GM19025 (cell line): ENCODE measurements around the gene NEURL1B.
"Not testable (repeated sequence)": the region's sequence is repeated elsewhere in the genome, so short reads cannot be mapped to it uniquely, and the experiment has no call there.

Source experiments
- ATAC-seq: cut with Tn5 transposase; IDR thresholded peaks from one replicate; pipeline ENCODE4 v1.9.1; 2021; ENCODE audit warnings: mild to moderate bottlenecking, low read depth, moderate library complexity; ENCODE audit not compliant: unreplicated experiment

The NEURL1B gene, protein sequence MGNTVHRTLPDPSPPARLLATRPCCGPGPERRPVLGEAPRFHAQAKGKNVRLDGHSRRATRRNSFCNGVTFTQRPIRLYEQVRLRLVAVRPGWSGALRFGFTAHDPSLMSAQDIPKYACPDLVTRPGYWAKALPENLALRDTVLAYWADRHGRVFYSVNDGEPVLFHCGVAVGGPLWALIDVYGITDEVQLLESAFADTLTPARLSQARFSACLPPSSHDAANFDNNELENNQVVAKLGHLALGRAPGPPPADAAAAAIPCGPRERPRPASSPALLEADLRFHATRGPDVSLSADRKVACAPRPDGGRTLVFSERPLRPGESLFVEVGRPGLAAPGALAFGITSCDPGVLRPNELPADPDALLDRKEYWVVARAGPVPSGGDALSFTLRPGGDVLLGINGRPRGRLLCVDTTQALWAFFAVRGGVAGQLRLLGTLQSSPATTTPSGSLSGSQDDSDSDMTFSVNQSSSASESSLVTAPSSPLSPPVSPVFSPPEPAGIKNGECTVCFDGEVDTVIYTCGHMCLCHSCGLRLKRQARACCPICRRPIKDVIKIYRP

DNA sequence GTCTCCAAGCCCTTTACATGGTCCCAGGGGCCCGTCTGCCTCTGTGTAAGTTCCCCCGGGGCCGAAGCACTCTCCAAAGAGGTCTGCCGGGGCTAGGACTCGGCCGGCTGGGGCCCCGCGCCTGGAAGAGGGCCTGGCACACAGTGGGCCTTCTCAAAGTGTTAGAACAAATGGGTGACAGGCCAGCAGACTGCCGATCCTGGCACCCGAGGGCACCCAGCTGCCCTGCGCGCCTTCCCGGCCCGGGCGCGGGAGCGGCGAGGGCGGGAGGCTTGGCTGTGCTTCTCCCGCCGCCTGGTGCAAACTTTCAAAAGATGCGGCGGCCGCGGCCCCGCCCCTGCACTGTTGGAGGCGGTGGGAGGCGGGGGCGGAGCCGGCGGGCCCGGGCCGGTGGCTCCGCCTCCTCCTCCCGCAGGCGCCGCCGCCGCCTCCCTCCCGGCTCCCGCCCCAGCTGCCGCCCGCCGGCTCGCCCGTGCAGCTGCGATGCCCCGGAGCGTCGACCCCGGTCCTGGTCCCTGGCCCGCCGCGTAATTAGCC lies at the start of gene NEURL1B:
Gene NEURL1B, plus strand, starts transcription at position 442 of the 537 bp plus-strand sequence. CDS start 144 bp downstream, outside the sequence.
- ATAC-seq = no peak

DNA sequence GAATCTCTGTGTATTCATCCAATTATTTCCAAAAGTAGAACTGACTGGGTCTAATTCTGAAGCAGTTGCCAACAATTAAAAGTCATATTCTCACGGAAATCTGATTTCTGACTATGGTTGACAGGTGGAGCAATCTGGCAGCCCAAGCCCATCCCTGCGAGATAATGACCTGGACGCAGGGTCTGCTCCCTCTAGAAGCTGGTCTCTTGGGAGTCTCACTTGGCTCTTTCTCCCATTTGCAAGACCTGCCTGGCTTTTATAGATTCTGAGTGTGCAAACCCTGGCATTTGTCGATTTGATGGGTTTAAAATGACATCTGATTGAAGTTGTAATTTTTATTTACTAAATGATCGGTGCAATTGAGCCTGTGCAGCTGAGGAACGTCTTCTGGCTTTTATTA lies 49.4 kb upstream of the NEURL1B start:
- no peak for ATAC-seq

DNA sequence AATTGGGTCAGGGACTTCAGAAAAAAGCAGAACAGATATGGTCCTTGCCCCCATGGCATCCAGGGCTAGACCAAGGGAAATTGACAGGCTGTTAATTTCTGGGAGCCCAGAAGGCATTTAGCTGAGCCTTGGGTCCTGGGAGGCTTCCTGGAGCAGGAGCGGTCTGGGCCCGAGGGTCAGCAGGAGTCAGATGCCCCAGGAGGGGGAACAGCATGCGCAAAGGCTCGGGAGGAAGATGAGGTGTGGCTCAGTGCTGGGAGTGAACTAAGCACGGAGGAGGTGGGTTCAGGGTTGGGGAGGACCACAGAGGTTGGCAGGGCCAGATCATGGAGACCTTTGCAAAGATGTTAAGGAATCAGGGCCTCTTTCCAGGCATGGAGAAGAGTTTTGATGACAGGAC lies 48.2 kb upstream of the NEURL1B start:
- ATAC-seq = no peak

DNA sequence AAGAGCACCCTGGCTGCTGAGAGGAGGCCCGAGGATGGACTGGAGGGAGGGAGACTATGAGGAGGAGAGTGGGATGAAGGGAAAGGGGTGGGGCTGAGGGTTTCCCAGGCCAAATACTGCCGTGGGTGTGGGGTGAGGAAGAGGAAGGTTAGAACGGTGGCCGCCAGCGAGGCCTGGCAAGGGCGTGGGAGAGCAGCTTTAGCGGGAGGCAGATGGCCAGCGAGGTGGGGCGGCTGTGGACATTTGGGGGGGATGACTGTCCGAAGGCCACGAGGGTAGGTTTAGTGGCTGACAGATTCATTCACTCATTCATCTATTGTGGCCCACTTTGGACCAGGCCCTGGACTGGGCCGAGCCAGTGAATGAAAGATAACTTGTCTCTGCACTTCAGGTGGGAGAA lies 47.8 kb upstream of the NEURL1B start:
- ATAC-seq = no peak

DNA sequence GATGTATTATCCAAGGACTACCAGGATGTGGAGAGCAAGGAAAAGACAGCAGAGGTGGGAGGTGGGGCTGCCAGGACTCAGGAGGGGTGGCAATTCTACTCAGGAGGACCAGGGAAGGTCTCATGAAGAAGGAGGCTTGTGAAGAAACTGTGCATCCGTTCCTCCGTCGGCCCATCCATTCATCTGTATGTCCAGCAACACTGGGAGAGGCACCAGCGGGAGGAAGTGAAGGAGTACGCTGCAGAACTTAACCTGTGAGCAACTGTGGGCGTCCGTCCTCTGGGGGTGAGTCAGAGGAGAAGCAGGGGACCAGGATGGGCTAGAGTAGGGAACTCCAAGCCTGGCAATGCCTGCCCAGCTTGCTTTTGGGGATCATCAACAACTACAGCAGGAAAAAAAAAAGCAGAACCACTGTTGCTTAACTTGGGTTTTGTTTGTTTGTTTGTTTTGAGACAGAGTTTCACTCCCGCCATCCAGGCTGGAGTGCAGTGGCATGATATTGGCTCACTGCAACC lies 47.3 kb upstream of the NEURL1B start:
- ATAC-seq = no peak

DNA sequence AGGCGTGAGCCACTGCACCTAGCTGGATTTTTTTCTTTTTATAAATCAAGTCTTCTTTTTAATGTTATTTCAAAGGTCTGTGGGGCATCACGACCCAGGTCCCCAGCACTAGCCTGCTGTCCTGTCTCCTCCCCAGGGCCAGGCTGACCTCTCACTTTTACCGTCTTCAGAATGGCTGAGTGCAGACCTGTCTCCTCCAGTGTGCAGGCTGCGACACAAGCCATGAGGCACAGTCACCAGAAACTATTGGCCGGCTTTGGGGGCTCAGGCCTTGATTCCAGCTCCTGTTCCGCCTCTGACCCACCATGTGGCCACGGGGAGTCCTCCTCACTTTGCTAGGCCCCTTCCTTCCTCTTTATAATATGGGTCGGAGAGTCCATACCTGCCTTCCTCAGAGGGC lies 46.6 kb upstream of the NEURL1B start:
- no peak for ATAC-seq

DNA sequence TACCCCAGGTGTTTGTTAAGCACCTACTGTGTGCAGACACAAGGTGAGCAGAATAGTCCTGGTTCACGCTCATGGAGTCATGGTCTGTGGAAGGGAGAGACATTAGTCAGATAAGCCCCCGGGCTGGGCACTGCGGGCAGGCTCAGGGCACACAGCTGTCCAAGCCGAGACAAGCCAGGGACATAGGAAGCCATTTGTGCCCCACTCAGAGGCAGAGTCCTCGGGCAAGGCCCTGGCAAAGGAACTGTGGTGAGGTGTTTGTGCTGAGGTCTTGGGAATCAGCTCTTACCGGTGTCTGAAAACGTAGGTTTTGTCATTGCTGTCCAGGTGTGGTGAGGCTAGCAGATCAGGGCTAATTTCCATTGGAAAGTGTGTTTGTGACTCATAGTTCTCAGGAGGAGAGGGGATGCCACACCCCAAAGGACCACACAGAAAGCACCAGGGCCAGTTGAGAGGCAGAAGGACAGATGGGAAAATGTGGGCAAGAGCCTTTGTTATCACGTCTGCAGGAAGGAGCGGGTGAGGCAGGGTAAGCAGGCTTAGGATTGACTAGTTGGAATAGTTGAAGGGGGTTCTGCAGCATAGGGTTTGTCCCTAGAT lies 46.1 kb upstream of the NEURL1B start:
- no peak for ATAC-seq

DNA sequence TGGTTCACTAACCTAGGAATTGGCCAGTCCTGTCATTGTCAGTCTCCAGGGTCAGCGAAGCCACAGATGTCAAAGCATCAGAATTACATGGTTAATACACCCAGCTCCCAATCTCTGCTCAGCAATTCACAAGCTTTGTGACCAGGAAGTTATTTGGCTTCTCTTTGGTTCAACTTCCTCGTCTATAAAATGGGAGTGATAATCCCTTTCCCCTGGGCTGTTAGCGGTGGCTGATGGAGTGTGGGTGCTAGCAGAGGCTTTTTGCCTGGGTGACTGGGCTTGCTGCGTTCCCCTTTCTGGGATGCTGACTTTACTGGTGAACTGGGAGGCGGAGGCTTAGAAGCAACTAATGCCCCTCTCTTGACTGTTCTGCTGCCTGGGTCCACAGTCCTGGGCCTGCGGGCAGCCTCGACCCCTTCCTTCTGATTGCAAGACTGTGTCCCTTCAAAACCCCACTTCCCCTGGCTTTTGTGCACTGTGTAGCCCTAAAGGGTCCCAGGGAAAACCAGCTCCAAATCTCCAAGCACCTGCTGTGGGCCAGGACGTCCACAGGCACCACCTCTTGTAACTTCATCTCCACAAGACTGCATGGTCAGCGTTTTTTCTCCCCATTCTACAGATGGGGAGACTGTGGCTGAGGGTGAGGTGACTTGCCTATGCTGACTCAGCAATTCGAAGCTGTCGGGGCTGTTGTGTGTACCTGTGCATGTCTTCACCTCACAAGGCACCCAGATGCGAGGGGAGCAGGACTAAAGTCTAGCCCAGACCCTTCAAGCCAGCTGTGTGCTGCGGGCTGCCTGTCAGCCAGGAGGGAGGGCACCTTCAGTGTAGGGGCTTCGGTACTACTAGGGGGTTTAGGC lies 45.2 kb upstream of the NEURL1B start:
- no peak for ATAC-seq

DNA sequence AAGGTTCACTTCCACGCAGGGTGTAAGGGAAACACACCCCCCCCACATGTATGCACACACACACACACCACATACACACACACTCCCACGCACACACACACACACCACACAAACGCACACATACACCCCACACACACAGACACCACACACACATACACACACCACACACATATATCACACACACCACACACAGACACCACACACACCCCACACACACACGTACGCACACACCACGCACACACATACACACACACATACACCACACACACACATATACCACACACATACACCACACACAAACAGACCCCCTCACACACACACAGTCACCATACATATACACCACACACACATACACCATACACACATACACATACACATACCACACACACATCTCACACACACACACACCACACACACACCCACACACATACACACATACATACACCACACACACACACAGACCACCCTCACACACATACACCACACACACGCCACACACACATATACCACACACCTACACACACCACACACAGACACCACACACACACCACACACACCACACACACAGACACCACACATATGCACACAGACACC lies 44.3 kb upstream of the NEURL1B start:
- no peak for ATAC-seq

DNA sequence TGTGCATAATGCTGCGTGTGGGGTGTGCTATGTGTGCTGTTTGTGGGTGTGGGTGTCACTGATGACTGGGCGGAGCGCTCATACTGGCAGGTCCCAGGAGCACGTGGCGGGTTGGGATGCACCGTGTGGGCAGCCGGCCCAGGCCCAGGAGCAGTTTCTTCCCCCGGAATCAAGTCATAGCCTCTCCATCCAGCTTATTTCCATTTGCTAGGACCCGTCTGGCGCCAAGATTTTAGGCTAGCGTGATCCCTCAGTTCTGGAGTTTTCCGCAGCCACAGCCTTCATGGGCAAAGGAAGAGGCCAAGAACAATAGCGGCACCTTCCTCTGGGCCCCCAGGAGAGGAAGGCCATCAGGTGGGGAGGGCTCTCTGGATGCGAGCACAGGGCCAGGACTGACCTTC lies 43.3 kb upstream of the NEURL1B start:
- no peak for ATAC-seq

DNA sequence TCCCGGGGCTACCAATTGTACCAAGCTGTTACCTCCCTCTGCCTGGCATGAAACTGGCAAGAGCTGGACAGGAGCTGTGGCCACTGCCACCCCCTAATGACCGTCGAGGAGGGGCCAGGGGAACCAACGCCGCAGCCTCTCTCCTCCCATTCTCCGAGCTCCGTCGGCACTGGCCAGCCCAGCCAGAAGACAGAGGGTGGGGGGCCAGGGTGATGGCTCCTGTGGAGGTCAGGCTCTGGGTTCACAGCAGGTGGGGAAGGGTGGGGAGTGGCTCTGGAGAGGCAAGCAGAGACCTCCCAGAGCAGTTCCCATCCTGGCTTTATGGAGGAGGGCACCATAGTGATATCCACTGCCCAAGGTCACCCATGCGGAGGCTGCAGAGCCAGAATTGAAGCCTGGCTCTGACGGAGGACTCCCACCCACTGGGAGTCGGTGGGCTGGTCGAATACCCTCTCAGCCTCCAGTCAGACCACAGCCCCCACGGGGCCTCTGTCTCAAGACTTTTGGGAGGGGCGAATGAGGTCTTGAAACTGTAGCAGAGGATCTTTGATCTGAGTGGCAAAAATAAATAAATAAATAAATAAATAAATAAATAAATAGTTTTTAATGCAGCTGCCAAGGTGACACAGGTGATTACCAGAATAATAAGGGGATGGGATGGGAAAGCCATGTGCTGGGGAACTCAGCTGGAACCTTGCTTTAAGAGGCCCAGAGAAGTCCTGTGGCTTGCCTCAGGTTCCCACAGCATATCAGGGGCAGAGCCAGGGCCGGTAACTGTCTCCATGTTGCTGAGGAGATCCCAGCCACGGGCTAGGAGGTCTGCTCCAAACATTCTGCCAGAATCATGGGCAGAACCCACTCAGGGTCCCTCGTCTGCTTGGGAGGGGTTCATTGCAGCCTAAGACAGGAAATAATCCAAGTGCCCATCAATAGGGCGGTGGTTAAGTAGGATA lies 42.5 kb upstream of the NEURL1B start:
- ATAC-seq = no peak

DNA sequence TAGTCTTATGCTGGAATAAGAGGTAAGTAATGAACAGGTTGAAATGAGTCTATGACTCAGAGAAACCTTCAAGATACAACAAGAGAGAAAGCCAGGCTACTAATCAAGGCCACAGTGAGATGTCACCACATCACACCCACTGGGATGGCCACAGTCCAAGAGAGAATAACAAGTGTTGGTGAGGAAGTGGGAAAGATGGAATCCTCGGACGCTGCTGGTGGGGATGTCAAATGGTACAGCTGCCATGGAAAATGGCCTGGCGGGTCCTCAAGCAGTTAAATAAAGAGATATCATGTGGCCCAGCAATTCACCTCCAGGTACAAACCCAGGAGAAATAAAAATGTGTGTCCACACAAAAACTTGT lies 41.9 kb upstream of the NEURL1B start:
- no peak for ATAC-seq

DNA sequence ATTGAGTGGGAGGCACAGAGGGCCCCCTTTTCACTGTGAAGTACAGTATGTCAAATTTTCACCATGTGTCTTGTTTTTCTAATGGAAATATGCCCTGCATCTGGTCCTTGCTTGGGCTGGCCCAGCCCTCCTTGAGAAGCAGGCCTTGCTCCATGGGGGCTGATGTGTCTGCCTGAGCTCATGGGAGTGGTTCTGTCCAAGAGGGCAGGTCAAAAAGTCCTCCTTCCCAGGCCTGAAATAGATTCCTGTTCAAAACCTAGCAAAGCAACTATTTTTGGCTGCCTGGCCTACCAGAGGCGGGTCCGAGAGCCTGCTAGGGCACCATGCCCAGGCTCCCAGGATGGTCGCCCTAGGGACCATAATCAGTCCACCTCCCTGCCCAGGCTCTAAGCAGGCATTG lies 40.5 kb upstream of the NEURL1B start:
- no peak for ATAC-seq

DNA sequence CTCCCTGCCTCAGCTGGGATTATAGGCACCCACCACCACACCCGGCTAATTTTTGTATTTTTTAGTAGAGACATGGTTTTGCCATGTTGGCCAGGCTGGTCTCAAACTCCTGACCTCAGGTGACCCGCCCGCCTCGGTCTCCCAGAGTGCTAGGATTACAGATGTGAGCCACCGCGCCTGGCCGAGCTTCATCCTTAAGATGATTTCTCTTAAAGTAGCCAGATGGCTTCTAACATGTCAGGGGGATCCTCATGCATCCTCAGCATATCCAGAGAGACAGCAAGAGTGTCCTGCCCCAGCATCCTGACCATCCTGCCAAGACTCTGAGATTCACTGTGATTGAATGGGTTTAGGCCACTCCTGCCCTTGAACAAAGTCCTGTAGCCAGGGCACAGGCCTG lies 39.5 kb upstream of the NEURL1B start:
- not testable (repeated sequence) for ATAC-seq

DNA sequence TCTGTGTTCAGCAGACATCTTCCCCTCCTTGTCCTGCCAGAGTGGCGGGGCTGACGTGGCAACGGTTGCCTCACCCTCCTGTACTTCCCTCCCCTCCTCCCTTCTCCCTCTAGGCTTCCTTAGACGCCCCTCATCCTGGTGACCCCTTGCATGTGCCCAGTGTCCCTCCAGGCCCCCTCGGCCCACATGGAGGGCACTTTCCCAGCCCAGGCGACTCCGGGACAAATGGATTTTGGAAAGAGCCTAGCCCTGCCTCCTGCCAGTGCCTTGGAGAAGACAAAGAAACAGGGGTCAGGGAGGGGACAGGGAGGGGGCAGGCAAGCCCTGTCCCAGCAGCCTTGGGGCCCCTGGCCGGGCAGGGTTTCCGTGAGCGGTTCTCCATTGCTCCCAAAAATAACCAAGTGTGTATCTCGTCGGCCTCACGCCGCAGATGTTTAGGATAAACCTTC lies 38.3 kb upstream of the NEURL1B start:
- no peak for ATAC-seq

DNA sequence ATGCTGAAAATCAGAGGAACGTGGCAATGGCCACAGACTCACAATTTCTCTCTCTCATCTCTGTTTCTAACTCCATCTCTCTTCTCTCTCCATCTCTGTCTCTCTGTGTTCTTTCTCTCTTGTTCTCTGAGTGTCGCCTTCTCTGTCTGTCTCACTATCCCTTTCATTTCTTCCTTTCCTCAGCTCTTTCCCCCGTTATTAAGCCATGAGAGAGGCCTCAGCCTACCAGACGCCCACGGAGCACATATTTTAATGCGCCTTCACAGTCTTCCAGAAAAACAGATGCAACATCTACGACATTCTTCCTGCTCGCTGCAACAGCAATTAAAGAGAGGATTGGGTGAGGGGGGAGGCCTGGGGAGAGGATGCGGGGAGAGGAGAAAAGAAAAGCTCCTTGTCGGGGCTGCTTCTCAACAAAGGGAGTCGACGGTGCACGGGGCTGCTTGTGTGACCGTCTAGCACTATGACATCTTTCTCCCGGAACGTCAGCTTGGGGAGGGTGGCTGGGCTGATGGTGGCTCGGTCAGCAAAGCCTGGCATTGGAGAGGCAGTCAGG lies 37.7 kb upstream of the NEURL1B start:
- ATAC-seq = no peak

DNA sequence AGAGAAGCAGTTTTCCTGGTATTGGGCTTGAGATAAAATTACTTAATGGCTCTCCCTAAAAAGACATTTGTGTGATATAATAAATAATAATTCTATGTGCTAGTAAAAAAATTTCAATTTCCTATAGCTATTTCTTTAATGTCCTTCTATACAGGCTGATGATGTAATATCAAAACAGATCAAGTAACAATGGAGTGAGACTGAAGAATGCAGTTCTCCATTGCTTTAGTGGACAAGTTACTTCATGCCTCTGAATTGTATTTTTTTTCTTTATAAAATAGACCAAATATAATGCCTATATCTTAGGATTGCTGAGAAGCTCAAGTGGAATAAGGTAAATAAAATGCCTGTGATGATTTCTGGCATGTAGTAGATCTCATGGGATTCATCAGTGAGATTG lies 35.6 kb upstream of the NEURL1B start:
- no peak for ATAC-seq

DNA sequence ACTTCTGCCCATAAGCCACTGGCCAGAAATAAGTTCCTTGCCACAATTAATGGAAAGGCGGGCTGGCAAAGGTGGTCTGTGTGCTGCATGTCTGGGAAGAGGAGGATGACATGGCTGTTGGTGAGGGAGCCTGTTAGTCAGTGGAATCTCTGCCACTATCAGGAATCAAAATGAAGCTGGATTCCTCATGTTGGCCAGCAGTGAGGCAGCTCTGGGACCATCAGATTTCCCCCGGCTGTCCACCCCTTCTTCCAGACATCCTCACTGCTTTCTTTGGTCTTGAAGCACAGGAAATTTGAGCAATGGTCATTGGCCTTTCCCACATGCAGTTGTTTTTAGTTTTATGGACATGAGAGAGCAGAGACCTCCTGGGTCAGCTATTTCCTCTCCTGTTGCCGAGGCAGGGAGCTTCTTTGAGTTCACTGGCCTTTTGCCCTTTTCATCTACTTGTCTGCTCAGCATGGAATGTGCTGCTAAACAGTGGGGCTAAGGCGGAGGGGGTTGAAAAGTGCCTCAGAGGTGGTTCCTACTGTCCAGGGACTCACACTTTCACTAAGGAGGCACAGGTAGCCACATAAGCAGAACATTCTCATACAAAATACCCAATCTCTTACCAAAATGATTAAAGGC lies 34.8 kb upstream of the NEURL1B start:
- ATAC-seq = no peak
